Measurements from ENCODE around the gene LRRC9.

- TF ChIP-seq MAX (IDR thresholded peaks at IDR 0.05; ENCODE audit: insufficient read depth, insufficient read length): no peak
- no peak for TF ChIP-seq CTCF (IDR thresholded peaks at IDR 0.05; ENCODE audit: extremely low read depth in 1 of 2, insufficient read depth in 1 of 2, low read depth in 1 of 2, low read length in 2 of 2)
- no peak for TF ChIP-seq JUN (IDR thresholded peaks at IDR 0.05; ENCODE audit: borderline replicate concordance, insufficient read depth, insufficient read length, low read depth)
- TF ChIP-seq POLR2A (IDR thresholded peaks at IDR 0.05; ENCODE audit: low read depth, low read length): no peak
- no peak for TF ChIP-seq POLR2AphosphoS5 (IDR thresholded peaks at IDR 0.05; ENCODE audit: insufficient read depth, low read depth, low read length)
- TF ChIP-seq GATA2 (IDR thresholded peaks at IDR 0.05; ENCODE audit: insufficient read depth, insufficient read length, low read depth, low read length): no peak
- TF ChIP-seq FOS (IDR thresholded peaks at IDR 0.05; ENCODE audit: borderline replicate concordance, insufficient read depth, low read length): no peak
- no peak for TF ChIP-seq EZH2 (IDR thresholded peaks at IDR 0.05; ENCODE audit: borderline replicate concordance, low read depth, low read length, severe bottlenecking)
- TF ChIP-seq MYC (IDR thresholded peaks at IDR 0.05; ENCODE audit: low read depth, low read length): no peak
Observed at GRCh38 chr14:60090864-60091519, 171.0 kb downstream of the LRRC9 start.
